Fibroblast of villous mesenchyme (primary cell): ENCODE data around the gene SWAP70. TPM values are rescaled to one million over a fixed set of nuclear protein-coding genes. Genes with fewer than 3 reads are reported as not detected.
"Not testable (repeated sequence)": the region's sequence is repeated elsewhere in the genome, so short reads cannot be mapped to it uniquely, and the experiment has no call there.

ENCODE experiments used
- DNase-seq: peaks from one replicate; pipeline ENCODE4 v3.0.0-alpha.2; 2010; ENCODE audit warnings: low read depth
- H3K4me3 ChIP-seq: 2 replicates; pipeline ENCODE4 v1.5.1; 2011; ENCODE audit warnings: low read depth, mild to moderate bottlenecking, low read length
- total RNA-seq: library from RNA; depleted of rRNA; stranded (reverse); fragments of >200 nt; gene quantifications from 2 replicates; pipeline ENCODE4 v1.2.3, GENCODE V29; 2012
- TF ChIP-seq, protein P1 (sequence below): IDR thresholded peaks from 2 replicates; pipeline ENCODE4 v1.5.1; 2012; ENCODE audit warnings: low read depth, mild to moderate bottlenecking, low read length; ENCODE audit not compliant: insufficient read depth

Gene SWAP70
- total RNA-seq: 52.8 and 63.0 TPM in 2 replicates

DNA sequence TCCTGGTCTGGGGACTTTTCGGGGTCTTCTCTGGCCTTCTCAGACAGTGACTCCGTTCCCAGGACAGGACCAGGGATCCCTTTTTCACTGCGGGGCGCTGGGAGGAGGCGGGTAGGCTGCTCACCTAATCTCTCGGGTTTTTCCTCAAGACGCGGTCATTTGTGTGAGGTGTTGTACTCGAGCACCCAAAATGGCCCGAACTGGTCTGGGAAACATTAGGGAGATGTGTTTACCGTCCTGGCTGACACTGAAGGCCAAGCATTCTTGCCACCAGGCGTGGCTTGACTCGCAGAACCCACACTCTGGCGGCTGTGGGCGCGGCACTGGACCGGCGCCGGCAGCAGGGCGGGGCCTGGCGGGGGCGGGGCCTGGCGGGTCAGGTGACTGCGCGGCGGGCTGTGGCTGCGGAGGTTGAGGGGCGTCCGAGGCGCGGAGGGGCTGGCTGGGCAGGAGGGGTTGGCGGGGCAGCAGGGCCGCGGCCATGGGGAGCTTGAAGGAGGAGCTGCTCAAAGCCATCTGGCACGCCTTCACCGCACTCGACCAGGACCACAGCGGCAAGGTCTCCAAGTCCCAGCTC lies at the start of gene SWAP70:
Gene SWAP70 (plus strand): TSS at position 379 of the 577 bp plus-strand sequence. CDS start 103 bp downstream, at position 482.
- peak; percentile 91 for DNase-seq
- TF ChIP-seq, protein P1, sequence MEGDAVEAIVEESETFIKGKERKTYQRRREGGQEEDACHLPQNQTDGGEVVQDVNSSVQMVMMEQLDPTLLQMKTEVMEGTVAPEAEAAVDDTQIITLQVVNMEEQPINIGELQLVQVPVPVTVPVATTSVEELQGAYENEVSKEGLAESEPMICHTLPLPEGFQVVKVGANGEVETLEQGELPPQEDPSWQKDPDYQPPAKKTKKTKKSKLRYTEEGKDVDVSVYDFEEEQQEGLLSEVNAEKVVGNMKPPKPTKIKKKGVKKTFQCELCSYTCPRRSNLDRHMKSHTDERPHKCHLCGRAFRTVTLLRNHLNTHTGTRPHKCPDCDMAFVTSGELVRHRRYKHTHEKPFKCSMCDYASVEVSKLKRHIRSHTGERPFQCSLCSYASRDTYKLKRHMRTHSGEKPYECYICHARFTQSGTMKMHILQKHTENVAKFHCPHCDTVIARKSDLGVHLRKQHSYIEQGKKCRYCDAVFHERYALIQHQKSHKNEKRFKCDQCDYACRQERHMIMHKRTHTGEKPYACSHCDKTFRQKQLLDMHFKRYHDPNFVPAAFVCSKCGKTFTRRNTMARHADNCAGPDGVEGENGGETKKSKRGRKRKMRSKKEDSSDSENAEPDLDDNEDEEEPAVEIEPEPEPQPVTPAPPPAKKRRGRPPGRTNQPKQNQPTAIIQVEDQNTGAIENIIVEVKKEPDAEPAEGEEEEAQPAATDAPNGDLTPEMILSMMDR: peak; percentile 58
- peak within 1 kb of the TSS; percentile 75 for H3K4me3 ChIP-seq

GRCh38 chr11:9615031-9615451 lies 48.8 kb upstream of the SWAP70 start:
- TF ChIP-seq, protein P1: no peak
- H3K4me3 ChIP-seq: no peak overlapping the region
- DNase-seq: no peak

DNA sequence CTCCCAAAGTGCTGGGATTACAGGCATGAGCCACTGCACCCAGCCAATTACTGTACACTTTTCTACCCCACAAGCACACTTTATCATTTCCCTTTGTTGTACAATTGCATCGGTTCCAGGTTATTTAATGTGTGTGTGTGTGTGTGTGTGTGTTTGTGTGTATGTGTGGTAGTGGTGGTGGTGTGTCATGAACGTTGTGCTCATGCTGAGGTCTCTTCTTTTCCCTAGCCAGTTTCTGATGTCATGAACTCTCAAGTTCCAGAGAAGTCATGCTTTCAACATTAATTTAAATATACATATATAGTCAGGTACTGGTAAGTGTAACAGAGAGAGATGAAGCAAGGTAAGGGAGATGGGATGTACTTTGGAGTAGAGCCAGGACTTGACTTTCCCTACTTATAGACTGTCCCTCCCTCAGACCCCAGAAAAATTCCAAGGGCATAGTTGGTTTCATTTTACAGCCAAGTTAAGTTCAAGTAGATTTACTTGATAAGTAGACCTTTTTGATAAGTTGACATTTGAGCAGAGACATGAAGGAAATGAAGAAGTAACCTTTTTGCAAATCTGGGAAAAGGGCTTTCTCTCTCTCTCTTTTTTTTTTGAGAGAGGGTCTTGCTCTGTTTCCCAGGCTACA lies 47.7 kb upstream of the SWAP70 start:
- H3K4me3 ChIP-seq: no peak overlapping the region
- DNase-seq: no peak
- TF ChIP-seq, protein P1: no peak

DNA sequence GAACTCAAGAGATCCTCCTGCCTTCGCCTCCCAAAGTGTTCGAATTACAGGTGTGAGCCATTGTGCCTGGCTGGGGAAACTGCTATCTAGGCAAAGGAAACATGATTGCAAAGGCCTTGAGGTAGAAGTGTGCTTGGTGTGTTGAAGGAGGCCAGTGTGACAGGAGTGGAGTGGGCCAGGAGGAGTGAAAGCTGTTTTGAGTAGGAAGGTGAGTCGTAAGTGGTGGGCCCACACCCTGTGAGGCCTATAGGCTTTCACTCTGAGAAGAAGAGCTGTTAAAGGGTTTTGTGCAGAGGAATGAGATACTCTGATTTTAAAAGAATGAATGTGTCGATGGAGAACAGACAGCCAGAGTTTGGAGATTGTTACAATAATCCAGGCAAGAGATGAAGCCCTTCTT lies 47.0 kb upstream of the SWAP70 start:
- no peak overlapping the region for H3K4me3 ChIP-seq
- TF ChIP-seq, protein P1: no peak
- no peak for DNase-seq

GRCh38 chr11:9617940-9618339 lies 45.9 kb upstream of the SWAP70 start:
- TF ChIP-seq, protein P1: no peak
- no peak overlapping the region for H3K4me3 ChIP-seq
- peak; percentile 82 for DNase-seq

- TF ChIP-seq, protein P1: no peak
- DNase-seq: no peak
- H3K4me3 ChIP-seq: no peak overlapping the region
Measured at GRCh38 chr11:9619004-9619403, 44.9 kb upstream of the SWAP70 start.

DNA sequence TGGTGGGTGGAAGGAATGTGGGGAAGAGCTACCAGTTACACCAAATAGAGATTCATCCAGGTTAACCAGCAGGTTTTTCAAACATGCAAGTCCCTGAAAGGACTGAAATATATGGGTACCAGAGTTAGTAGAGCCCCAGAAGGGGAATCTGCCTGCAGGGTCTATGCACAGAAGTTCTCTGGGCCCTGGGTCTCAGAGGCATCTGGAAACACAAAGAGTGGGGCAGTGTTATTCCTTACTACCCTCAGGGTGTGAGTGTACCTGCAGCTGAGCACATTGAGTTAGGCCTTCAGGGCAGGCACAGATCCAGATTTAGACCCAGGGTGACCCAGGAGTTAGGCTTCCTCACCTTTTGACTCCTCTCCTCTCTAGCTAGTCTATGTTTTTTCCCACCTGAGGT lies 43.9 kb upstream of the SWAP70 start:
- no peak for DNase-seq
- TF ChIP-seq, protein P1: no peak
- no peak overlapping the region for H3K4me3 ChIP-seq

DNA sequence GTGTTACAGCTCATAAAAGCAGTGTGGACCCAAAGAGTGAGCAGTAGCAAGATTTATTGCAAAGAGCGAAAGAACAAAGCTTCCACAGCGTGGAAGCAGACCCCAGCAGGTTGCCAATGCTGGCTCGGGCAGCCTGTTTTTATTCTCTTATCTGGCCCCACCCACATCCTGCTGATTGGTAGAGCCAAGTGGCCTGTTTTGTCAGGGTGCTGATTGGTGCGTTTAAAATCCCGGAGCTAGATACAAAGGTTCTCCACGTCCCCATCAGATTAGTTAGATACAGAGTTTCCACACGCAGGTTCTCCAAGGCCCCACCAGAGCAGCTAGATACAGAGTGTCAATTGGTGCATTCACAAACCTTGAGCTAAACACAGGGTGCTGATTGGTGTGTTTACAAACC lies 41.5 kb upstream of the SWAP70 start:
- DNase-seq, H3K4me3 ChIP-seq: not testable (repeated sequence)

GRCh38 chr11:9623053-9623452 lies 40.8 kb upstream of the SWAP70 start:
- H3K4me3 ChIP-seq: not testable (repeated sequence)

More at GRCh38 chr11:9623053-9623452, 40.8 kb upstream of the SWAP70 start:
- not testable (repeated sequence) for DNase-seq
